Transverse colon (tissue), 4 donors: Measurements from ENCODE around the gene LRRC10B. TPM values are rescaled to one million over a fixed set of nuclear protein-coding genes. Genes with fewer than 3 reads are reported as not detected.

Experiments
- DNase-seq: peaks from one replicate; pipeline ENCODE4 v3.0.0-alpha.2; 2019
- H3K27ac ChIP-seq, 4 donors: fragments of 200-600 bp; sonication (generic); 2 replicates each; pipeline ENCODE4 v1.5.1; 2016 to 2018; ENCODE audit warnings: inconsistent platforms in 4 of 4
- H3K27me3 ChIP-seq: fragments of 200-600 bp; sonication (generic); 2 replicates; pipeline ENCODE4 v1.5.1; 2017; ENCODE audit warnings: inconsistent platforms
- H3K36me3 ChIP-seq, 4 donors: fragments of 200-600 bp; sonication (generic); 2 replicates each; pipeline ENCODE4 v1.5.1; 2017 to 2019; ENCODE audit warnings: inconsistent platforms in 4 of 4
- H3K4me1 ChIP-seq, 4 donors: fragments of 200-600 bp; sonication (generic); 2 replicates each; pipeline ENCODE4 v1.5.1; 2017 to 2020; ENCODE audit warnings: inconsistent platforms in 4 of 4
- H3K4me3 ChIP-seq, 4 donors: fragments of 200-600 bp; sonication (generic); 1 replicate in 1 of 4; 2 replicates in 3 of 4; pipeline versions ENCODE4 v1.5.1 to v1.6.1; 2017 to 2019; ENCODE audit warnings: inconsistent platforms in 4 of 4
- H3K9me3 ChIP-seq, 2 donors: fragments of 200-600 bp; sonication (generic); 2 replicates each; pipeline ENCODE4 v1.5.1; 2017 to 2019; ENCODE audit warnings: inconsistent platforms in 2 of 2
- CTCF ChIP-seq, 5 experiments: fragments of 200-600 bp in 3 of 5; fragments of 450-650 bp in 2 of 5; sonication (generic) in 3 of 5; IDR thresholded peaks; 1 replicate in 2 of 5; 2 replicates in 3 of 5; pipeline ENCODE4 v1.5.1; 2016 to 2017; ENCODE audit warnings: antibody characterized with exemption in 5 of 5, inconsistent platforms in 3 of 5, mild to moderate bottlenecking in 2 of 5, moderate library complexity in 1 of 5
- EP300 ChIP-seq: sonication (generic); formaldehyde crosslinking; IDR thresholded peaks from one replicate; pipeline ENCODE4 v1.6.1; 2017; ENCODE audit warnings: antibody characterized with exemption, low read depth
- POLR2A ChIP-seq: fragments of 450-650 bp; IDR thresholded peaks from one replicate; pipeline ENCODE4 v1.6.1; 2016; ENCODE audit warnings: antibody characterized with exemption, mild to moderate bottlenecking, moderate library complexity
- POLR2AphosphoS5 ChIP-seq, 3 donors: sonication (generic); formaldehyde crosslinking; IDR thresholded peaks; one replicate each; pipeline ENCODE4 v1.6.1; 2016; ENCODE audit warnings: antibody characterized with exemption in 3 of 3
- WGBS, 2 donors: methylation state at CpG; one replicate each; pipeline ENCODE4 v1.1.5; 2018; ENCODE audit warnings: low coverage in 1 of 2; 5-methylcytosine and 5-hydroxymethylcytosine counted together
- in situ Hi-C, 4 donors: fragments of 200-750 bp; cut with MboI; loops; one replicate each; pipeline versions ENCODE4 v1.15.0 to v1.15.1; 2017; ENCODE audit warnings: low sequenced_read_pairs in 3 of 4, low pct_ligation_motif_present in 1 of 4, low pct_unique_long_range_greater_than_20kb in 1 of 4
- intact Hi-C: fragments of 100-400 bp; cut with DNase I; formaldehyde crosslinking; loops from one replicate; pipeline ENCODE4 v1.15.1; 2023; ENCODE audit warnings: low total_unique reads
- total RNA-seq, 4 donors: library from RNA; depleted of rRNA; stranded (reverse); fragments of >200 nt; gene quantifications; one replicate each; pipeline ENCODE4 v1.1.0, GENCODE V29; 2016

Gene LRRC10B
- total RNA-seq, 4 donors from 2014 or later, result 0.32 to 1.1 (median 0.60) TPM; not detected in 1

GRCh38 chr11:61486011-61486620, 22.4 kb upstream of the LRRC10B start:
- no peaks in the 10 kb centered on the region for H3K9me3 ChIP-seq
- H3K4me3 ChIP-seq, result no peak overlapping the region
- in situ Hi-C loops, result no loop called here
- H3K36me3 ChIP-seq, result no peaks in the 10 kb centered on the region
- no peak overlapping the region for H3K27ac ChIP-seq
- TF ChIP-seq POLR2A (no peak), POLR2AphosphoS5 (IDR thresholded peaks at IDR 0.05) (no peak), CTCF (IDR thresholded peaks at IDR 0.05) (no peak), EP300 (no peak)
- no peaks in the 10 kb centered on the region for H3K27me3 ChIP-seq
- intact Hi-C loops, result no loop called here
- DNase-seq, result no peak
- H3K4me1 ChIP-seq, result peaks cover 19 to 32% (median 22%) of the 10 kb centered on the region in 4 donors
- WGBS, 2 donors, result 89 to 100% methylated on average over 1 to 6 of the region's 6 CpGs

DNA sequence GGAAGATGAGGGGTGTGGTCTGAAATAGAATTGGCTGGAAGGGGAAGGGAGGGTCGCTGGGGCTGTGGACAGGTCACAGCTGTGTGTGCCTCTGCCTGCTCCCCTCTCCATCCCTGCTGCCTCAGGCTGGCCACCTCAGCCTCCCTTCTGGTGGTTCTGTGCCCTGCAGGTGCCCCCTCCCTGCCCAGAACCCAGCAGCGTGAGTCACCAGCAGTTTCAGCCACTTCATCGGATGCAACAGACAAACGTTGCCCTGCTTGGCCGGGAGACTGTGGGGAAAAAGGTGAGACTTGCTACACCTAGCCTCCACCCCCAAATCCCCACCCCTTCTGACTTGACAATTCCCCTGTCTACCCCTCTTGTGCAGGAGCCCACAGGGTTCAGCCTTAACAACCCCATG, 21.8 kb upstream of the LRRC10B start:
- H3K9me3 ChIP-seq, result no peaks in the 10 kb centered on the region
- TF ChIP-seq EP300 (no peak), POLR2A (no peak), CTCF (IDR thresholded peaks at IDR 0.05) (no peak), POLR2AphosphoS5 (IDR thresholded peaks at IDR 0.05) (no peak)
- no peak overlapping the region for H3K4me3 ChIP-seq
- H3K36me3 ChIP-seq, result no peaks in the 10 kb centered on the region
- no peak overlapping the region for H3K27ac ChIP-seq
- intact Hi-C loops (no loop called here), in situ Hi-C loops (no loop called here)
- WGBS, 2 donors, result 84% methylated on average over 5 of the region's 5 CpGs; no CpG with 5 or more reads in 1 of the 2 donors
- H3K4me1 ChIP-seq, result peaks cover 19 to 28% (median 22%) of the 10 kb centered on the region in 4 donors
- DNase-seq, result no peak
- H3K27me3 ChIP-seq, result no peaks in the 10 kb centered on the region

DNA sequence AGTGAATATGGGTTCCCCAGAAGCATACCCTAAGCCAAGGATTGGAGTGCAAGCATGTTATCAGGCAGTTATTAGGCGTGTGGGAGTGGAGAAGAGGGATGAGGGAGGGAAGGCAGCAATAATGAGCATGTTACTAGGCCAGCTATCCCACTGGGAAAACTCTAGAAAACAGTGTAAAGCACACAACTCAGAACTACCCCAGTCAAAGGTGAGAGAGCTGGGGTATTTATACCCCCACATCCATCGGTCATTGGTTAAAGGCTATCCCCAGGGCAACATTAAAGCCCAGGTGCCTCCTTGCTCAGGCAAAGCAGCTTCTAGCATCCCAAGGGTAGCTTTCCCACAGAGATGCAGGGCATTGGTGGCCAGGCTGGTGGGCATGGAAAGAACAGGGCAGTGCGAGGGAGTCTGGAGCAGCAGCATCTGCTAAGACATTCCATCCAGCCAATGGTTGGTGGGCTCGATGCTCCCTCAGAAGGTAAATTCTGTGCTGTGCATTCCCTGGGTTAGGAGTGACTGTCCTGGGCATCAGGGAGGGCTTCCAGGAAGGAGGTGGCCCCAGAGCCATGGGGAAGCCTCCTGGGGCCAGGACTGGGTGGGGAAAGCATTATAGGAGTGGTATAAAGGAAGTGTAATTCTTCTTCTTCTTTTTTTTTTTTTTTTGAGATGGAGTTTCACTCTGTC, 21.1 kb upstream of the LRRC10B start:
- Histone ChIP-seq H3K4me3 (no peak overlapping the region), H3K36me3 (no peaks in the 10 kb centered on the region), H3K9me3 (no peaks in the 10 kb centered on the region), H3K27ac (no peak overlapping the region), H3K27me3 (no peaks in the 10 kb centered on the region), H3K4me1 (peaks cover 19 to 28% (median 22%) of the 10 kb centered on the region in 4 donors)
- intact Hi-C loops, result no loop called here
- TF ChIP-seq POLR2A, result no peak
- DNase-seq, result no peak
- in situ Hi-C loops, result no loop called here
- WGBS, 2 donors, result 74 to 91% methylated on average over 2 to 4 of the region's 4 CpGs

- DNase-seq, result peak; percentile 77
Observed at GRCh38 chr11:61488651-61489291, 19.8 kb upstream of the LRRC10B start.

More at GRCh38 chr11:61488651-61489291, 19.8 kb upstream of the LRRC10B start:
- Histone ChIP-seq H3K4me3 (peak overlapping the region in 1 of 4 donors; percentile 18), H3K4me1 (peaks cover 19 to 28% (median 22%) of the 10 kb centered on the region in 4 donors), H3K9me3 (no peaks in the 10 kb centered on the region), H3K36me3 (no peaks in the 10 kb centered on the region), H3K27ac (peak overlapping the region; percentile 46 to 66 (median 51)), H3K27me3 (no peaks in the 10 kb centered on the region)
- intact Hi-C loops (no loop called here), in situ Hi-C loops (no loop called here)
- 29 to 40% methylated on average over 7 to 19 of the region's 19 CpGs for WGBS, 2 donors
- TF ChIP-seq POLR2AphosphoS5 (IDR thresholded peaks at IDR 0.05) (peak in 2 of 3 donors; percentile 22 to 32), POLR2A (peak; percentile 42), EP300 (no peak), CTCF (IDR thresholded peaks at IDR 0.05) (no peak)
